Thoracic aorta (tissue), 2 donors: ENCODE data around the gene SHROOM2. TPM values are rescaled to one million over a fixed set of nuclear protein-coding genes. Genes with fewer than 3 reads are reported as not detected.

Source experiments
- ATAC-seq: fragments of 150-250 bp; one replicate; pipeline ENCODE4 v1.8.0; 2017; ENCODE audit warnings: low read depth; ENCODE audit not compliant: insufficient number of reproducible peaks, low FRiP score
- DNase-seq: peaks from one replicate; pipeline ENCODE4 v3.0.0-alpha.2; 2020; ENCODE audit warnings: low spot score
- H3K27ac ChIP-seq, 2 donors: fragments of 200-600 bp; sonication (generic); 1 replicate in 1 of 2; 2 replicates in 1 of 2; pipeline ENCODE4 v1.5.1; 2016; ENCODE audit warnings: mild to moderate bottlenecking in 2 of 2, moderate library complexity in 2 of 2
- H3K27me3 ChIP-seq: fragments of 200-600 bp; sonication (generic); replicated peaks from 2 replicates; pipeline ENCODE4 v1.6.0; 2016; ENCODE audit warnings: mild to moderate bottlenecking; ENCODE audit not compliant: insufficient read depth
- H3K36me3 ChIP-seq: fragments of 200-600 bp; sonication (generic); one replicate; pipeline ENCODE4 v1.5.1; 2016
- H3K4me1 ChIP-seq, 2 donors: fragments of 200-600 bp; sonication (generic); 1 replicate in 1 of 2; 2 replicates in 1 of 2; pipeline versions ENCODE4 v1.5.1 to v1.6.0; 2016; ENCODE audit warnings: low read depth in 2 of 2, mild to moderate bottlenecking in 1 of 2; ENCODE audit not compliant: control insufficient read depth in 1 of 2
- H3K4me3 ChIP-seq: fragments of 200-600 bp; sonication (generic); 2 replicates; pipeline ENCODE4 v1.5.1; 2016; ENCODE audit warnings: mild to moderate bottlenecking
- H3K9me3 ChIP-seq: fragments of 200-600 bp; sonication (generic); 2 replicates; pipeline ENCODE4 v1.5.1; 2016
- CTCF ChIP-seq: fragments of 200-600 bp; sonication (generic); IDR thresholded peaks from one replicate; pipeline ENCODE4 v1.5.1; 2019; ENCODE audit warnings: antibody characterized with exemption
- total RNA-seq, 2 donors: library from RNA; depleted of rRNA; stranded (reverse); fragments of >200 nt; gene quantifications; one replicate each; pipeline versions ENCODE4 v1.1.0 to v1.2.3, GENCODE V29; 2016

Gene SHROOM2
- total RNA-seq, 2 donors from 2014 or later = 2.0 TPM

- Histone ChIP-seq H3K27ac (no peak overlapping the region), H3K4me1 (no peaks in the 10 kb centered on the region), H3K9me3 (no peaks in the 10 kb centered on the region), H3K4me3 (no peak overlapping the region), H3K27me3 (no peaks in the 10 kb centered on the region), H3K36me3 (no peaks in the 10 kb centered on the region)
- no peak for TF ChIP-seq CTCF
- DNase-seq (no peak), ATAC-seq (no peak)
Observed at GRCh38 chrX:9829308-9830267, 43.4 kb downstream of the SHROOM2 start.

GRCh38 chrX:9832811-9833210 lies 46.6 kb downstream of the SHROOM2 start:
- Histone ChIP-seq H3K9me3 (no peaks in the 10 kb centered on the region), H3K4me3 (no peak overlapping the region), H3K36me3 (no peaks in the 10 kb centered on the region), H3K4me1 (no peaks in the 10 kb centered on the region), H3K27me3 (no peaks in the 10 kb centered on the region), H3K27ac (no peak overlapping the region)
- ATAC-seq (no peak), DNase-seq (no peak)
- no peak for TF ChIP-seq CTCF

- TF ChIP-seq CTCF = no peak
- no peak for DNase-seq
- no peak for ATAC-seq
Observed at GRCh38 chrX:9835585-9836210, 49.5 kb downstream of the SHROOM2 start.

GRCh38 chrX:9842541-9842940 lies 56.3 kb downstream of the SHROOM2 start:
- Histone ChIP-seq H3K9me3 (no peaks in the 10 kb centered on the region), H3K4me3 (no peak overlapping the region), H3K27ac (no peak overlapping the region), H3K27me3 (no peaks in the 10 kb centered on the region), H3K36me3 (no peaks in the 10 kb centered on the region), H3K4me1 (no peaks in the 10 kb centered on the region)
- DNase-seq (no peak), ATAC-seq (no peak)
- no peak for TF ChIP-seq CTCF

More at GRCh38 chrX:9835585-9836210, 49.5 kb downstream of the SHROOM2 start:
- Histone ChIP-seq H3K27ac (no peak overlapping the region), H3K4me3 (no peak overlapping the region), H3K9me3 (no peaks in the 10 kb centered on the region), H3K27me3 (no peaks in the 10 kb centered on the region), H3K4me1 (no peaks in the 10 kb centered on the region), H3K36me3 (no peaks in the 10 kb centered on the region)

GRCh38 chrX:9844936-9845577 lies 58.8 kb downstream of the SHROOM2 start:
- Histone ChIP-seq H3K27me3 (no peaks in the 10 kb centered on the region), H3K36me3 (no peaks in the 10 kb centered on the region), H3K9me3 (no peaks in the 10 kb centered on the region), H3K4me1 (no peaks in the 10 kb centered on the region), H3K27ac (no peak overlapping the region), H3K4me3 (no peak overlapping the region)
- DNase-seq (no peak), ATAC-seq (no peak)
- TF ChIP-seq CTCF = no peak
